DMS153 (cell line): ENCODE measurements around the gene CCNL2.
"Not testable (repeated sequence)": the region's sequence is repeated elsewhere in the genome, so short reads cannot be mapped to it uniquely, and the experiment has no call there.

Source experiments
- DNase-seq: peaks from one replicate; lab custom pipeline; 2025; lab: John Stamatoyannopoulos, UW

The CCNL2 gene

DNA sequence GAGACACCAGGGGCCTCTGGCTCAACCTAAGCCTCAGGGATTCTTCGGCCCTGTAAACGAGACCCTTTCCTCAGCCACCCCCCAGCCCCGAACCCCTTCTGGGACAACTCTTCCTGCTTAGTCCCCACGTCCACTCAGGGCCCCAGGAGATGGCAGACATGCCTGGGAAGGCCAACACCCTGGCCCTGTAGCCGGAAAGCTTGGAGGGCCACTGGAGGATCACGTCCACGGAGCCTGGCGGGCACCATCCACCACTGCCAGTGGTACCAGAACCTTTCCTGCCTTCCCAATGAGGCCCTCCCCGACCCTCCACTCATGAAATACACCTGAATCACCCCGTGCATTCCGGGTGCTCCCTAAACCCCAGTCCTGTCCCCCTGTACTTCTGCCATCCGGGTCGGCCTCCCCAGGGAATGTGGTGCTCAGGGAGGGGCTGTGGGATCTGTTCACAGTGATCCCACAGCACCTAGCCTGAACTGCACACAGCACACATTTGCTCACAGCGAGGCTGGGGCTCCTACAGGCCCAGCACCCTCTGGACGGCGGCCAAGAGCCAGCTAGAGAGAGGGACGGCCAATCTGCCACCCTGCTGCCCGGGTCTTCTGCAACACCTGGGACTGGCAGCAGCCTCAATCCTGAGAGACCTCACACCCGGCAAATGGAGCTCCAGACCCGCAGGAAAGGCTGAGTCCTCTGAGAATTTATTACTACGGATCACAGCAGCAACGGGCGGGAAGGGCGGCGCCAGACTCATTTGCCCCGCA is 25.9 kb downstream of the CCNL2 start:
- DNase-seq, result no peak

DNA sequence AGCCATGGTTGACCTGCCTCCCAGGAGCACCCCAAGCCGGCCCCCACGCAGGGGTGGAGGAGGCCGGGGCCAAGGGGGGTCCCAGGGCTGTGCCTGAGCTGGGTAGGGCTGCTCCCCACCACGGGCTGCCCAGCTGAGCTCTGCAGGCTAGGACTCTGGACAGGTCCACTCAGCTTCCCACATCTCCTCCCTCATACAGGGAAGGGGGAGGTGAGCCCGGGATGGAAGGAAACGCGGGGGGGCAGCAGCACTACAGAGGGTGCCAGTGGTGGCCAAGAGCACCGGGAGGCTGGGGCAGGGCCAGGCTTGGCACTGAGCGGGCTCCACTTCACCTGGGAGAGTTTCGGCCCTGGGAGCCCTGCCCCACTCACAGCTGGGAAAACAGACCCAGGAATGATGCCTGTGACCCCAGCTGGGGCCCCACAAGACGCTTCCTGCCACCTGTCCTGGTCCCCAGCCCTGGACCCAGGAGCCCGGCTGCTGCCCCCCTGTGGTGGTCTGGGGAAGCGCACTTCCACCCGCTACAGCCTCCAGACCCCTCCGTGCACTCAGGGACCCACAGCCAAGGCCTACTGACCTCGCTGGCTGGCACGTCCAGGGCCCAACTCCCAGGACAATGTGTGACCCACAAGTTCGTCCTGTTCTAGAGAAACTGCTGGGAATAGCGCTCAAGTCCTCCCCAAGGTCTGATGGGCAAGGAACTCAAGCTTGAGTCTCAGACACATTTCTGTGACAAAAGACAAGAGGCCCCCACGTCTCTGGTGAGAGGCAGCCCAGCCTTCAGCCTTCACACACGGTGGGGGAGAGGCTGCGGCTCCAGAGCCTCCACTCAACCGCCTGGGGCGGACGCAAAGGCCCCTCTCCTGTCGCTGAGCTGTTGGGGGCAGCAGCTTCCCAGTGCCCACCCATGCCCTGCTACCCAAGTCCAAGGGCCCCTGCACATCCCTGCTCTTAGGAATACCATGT is 27.1 kb downstream of the CCNL2 start:
- peak; percentile 46 for DNase-seq

DNA sequence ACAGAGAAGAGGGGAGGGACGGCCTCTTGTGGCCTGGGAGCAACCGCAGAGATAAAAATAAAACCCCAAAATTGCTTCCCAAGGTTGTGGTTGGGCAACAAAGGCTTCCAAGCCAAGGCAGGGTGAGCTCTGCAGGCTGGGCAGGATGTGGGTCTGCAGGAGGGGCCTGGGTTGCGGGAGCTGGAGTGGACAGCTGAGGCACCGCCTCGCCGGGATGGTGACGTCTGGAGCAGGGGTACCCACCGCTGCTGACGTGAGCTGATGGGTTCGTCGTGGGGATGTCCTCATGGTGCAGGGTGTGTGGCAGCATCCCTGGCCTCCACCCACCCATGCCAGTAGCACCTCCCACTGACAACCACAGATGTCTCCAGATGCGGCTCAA is 27.8 kb downstream of the CCNL2 start:
- DNase-seq, result no peak

DNA sequence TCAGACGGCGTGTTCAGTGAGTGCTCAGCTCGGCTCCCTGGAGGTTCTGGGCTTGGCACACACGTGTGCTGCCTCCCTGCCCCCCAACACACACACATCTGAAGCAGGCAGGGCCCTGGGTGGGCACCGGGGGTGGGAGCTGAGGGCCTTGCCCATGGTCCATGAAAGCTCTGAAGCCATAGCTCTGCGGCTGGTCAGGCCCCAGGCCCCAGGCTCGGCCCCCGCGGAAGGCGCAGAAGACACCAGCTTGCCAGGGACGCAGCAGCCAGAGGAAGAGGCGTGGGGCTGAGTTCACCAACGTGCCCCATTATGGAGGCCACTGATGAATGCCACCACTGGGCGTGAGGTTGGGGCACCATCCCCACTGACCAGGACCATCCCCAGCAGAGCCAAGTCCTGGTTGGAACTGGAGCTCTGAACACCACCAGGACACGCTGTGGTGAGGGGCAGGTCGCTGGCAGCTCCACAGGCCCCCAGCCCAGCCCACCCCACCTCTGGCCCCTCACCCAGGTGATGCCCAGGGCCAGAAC is 28.3 kb downstream of the CCNL2 start:
- DNase-seq, result no peak

DNA sequence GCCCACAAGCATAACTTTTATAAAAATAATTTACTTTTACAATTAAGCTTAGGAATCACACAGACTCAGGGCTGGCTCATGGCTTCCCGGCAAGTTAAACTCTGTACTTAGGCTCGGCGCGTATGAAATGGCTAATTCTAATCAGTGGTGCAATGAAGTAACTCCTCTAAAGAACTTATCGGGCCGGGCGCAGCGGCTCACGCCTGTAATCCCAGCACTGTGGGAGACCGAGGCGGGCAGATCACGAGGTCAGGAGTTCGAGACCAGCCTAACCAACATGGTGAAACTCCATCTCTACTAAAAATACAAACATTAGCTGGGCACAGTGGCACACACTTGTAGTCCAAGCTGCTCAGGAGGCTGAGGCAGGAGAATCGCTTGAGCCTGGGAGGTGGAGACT is 29.0 kb downstream of the CCNL2 start:
- not testable (repeated sequence) for DNase-seq

DNA sequence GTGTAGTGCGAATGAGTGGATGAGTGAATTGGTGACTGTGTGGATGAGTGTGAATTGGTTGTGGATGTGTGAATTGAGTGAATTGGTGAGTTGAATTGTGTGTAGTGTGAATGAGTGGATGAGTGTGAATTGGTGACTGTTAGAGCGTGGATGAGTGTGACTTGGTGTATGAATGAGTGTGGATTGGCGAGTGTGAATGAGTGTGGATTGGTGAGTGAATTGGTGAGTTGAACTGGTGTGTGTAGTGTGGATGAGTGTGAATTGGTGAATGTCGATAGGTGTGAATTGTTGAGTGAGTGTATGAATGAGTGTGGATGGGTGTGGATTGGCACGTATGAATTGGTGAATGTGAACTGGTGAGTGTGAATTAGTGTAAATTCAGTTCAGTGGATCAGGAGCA is 31.8 kb downstream of the CCNL2 start:
- DNase-seq, result no peak

DNA sequence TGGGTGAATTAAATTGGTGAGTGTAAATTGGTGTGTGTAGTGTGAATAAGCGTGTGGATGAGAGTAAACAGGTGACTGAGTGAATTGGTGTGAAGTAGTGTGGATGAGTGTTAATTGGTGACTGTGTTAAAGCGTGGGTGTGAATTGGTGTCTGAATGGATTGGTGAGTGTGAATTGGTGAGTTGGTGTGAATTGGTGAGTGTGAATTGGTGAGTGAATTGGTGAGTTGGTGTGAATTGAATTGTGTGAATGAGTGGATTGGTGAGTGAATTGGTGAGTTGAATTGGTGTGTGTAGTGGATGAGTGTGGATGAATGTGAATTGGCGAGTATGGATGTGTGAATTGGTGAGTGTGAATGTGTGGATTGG is 32.5 kb downstream of the CCNL2 start:
- no peak for DNase-seq

DNA sequence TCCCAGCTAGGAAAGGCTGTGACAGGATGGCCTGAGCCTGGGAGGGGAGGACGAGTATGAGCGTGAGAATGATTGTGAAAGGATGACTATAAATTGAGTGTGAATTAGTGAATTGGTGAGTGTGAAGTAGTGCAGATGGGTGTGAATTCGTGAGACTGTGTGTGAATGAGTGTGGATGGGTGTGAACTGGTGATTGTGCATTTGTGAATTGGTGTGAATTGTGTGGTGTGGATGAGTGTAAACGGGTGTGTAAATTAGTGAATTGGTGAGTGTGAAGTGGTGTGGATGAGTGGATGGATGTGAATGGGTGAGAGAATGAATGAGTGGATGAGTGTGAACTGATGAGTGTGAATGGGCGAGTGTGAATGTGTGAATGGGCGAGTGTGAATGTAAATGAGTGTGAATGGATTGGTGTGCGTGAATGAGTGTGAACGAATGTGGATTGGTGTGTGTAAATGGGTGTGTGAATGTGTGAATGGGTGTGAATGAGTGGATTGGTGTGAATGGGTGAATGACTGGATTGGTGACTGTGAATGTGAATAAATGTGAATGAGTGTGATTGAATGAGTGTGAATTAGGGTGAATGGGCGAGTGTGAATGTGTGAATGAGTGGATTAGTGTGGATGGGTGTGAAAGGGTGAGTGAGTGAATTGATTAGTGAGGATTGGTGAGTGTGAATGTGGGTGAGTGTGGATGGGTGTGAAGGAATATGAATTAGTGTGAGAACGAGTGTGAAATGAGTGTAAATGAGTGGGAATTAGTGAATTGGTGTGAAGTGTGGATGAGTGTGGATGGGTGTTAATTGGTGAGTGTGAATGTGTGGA is 33.0 kb downstream of the CCNL2 start:
- no peak for DNase-seq

DNA sequence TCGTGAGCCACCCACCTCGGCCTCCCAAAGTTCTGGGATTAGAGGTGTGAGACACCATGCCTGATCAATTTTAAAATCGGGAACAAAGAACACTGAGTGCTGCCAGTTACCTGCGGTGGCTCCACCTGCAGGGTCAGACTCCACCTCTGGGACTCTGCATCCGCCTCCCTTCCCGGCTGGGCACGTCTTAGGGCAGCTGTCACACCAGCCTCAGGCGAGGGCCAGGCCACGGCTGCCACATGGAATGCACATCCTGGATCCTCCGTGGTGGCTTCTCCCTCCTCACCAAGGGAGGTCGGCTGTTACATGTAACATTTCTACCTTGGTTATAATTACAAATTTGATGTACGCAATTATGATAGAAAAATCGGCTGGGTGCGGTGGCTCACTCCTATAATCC is 34.9 kb downstream of the CCNL2 start:
- DNase-seq, result peak; percentile 23

DNA sequence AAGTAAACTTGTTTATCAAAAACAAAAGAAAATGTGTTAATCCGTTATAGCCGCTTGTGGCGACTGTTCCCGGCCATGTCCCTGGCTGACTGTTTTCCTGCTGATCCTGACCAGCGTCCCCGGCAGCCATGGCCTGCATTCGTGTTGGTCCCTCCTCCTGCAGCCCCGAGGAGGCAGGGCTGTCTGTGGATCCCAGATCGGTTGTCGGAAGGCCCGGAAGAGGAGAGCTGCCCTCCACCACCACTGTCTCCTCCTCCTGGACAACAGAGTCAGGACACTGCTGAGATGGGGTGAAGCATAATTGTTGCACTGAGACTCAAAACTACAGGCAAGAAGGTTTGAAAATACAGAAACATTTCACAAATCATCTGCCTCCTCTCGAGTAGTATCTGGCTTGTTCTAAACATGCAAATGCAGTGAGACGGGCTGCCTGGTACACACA is 37.1 kb downstream of the CCNL2 start:
- no peak for DNase-seq

DNA sequence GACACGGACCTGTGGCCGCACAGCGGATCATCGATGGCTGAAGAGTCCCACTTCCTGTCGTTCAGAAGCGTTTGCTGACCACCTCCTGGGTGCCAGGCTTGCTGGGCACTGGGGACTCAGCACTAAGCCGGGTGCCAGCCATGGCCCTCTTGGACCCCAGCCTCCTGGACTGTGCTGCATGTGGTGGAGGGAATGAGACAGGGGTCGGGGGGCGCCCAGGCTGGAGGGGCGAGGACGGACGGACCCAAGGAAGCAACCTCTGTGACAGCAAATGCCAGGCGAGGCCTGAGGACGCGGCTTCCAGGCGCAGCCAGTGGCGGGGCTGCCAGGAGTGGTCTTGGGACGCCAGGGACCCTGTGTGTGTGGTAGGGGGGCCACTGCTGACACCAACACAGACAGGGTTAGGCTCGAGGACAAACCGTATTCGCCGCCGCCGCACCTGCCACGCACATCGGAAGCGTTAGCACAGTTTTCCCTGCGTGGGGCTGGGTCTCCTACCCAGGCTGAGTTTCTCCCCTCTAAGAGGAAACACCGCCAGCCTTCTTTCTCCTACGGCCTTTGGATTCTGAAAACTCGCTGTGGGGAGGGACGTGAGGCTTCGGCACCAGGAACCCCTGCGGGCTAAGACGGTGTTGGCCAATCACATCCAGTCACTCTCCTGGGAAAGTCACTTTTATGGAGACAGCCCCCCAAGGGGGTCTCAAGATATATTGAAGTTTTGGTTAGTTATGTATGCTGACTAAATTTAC is 37.7 kb downstream of the CCNL2 start:
- DNase-seq, result no peak

DNA sequence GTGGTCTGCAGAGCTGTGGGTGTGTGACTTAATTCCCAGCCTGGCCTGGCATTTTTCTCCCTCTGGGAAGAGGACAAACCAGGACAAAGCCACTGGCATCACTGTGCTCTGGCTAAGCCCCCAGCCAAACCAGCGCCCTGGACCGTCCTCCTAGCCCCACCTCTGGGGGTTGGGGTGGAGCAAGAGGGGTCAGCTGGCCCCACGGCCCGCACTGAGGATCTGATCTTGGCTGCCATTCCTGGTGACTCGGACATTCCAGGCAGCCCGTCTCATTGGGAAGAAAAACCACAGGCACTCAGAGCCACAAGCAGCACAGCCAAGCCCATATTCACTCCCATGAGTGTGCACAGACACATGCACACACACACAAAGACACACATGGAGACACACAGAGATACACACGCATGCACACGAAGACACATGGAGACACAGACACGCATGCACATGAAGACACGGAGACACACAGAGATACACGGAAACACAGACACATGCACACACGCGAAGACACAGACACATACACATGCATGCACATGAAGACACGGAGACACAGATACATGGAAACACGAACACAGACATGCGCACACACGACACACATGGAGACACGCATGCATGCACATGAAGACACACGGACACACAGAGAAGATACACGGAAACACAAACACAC is 38.5 kb downstream of the CCNL2 start:
- no peak for DNase-seq

DNA sequence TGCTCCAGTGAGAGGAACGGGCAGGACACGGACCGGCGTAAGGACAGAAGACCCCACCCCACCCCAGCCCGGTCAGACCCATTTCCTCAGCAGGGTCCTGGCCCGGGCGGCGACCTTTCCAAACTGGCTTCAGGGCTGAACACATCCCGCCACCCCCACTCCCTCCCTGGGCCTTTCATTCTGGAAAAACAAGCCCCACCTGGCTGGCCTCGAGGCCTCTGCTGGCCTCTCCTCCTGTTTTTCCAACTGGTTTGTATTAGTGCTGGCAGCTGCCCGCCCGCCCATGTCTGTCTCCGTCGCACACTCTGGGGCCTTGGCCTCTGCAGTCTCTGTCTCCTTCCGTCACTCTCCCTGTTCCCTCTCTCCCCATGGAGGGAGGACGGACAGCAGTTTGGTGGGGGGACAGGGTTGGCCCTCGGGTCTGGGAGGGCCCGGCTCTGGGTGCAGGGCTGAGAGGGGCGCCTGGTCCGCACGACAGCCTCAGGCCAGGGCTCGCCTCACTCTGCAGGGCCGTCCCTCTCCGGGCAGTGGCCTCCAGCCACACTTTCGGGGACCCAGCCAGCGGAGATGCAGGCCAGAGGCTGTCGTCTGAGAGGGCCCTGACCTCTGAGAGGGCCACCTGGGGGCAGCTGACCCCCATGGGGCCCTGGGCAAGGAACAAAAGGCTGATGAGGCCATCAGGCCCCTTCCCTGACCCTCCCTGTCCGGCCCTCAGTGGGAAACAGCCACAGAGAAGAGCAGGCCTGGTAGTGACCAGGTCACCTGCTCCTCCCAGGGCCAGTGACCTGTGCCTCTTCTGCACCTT is 39.3 kb downstream of the CCNL2 start:
- DNase-seq, result no peak

DNA sequence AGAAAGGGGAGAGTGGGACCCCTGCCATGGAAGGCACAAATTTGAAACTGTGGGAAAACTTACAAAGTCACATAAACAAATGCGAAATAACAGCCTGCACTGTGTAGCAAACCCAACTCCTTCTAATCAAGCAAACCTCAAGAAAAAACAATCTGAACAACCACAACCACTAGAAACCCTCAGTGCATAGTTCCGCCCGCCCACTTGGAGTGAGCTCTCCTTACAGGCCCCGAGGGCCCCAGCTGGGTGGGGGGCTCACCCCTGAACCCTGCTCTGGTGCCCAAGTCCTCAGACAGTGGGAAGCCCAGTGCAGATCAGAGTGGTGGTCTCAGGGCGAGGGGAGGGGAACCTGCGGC is 39.8 kb downstream of the CCNL2 start:
- no peak for DNase-seq

DNA sequence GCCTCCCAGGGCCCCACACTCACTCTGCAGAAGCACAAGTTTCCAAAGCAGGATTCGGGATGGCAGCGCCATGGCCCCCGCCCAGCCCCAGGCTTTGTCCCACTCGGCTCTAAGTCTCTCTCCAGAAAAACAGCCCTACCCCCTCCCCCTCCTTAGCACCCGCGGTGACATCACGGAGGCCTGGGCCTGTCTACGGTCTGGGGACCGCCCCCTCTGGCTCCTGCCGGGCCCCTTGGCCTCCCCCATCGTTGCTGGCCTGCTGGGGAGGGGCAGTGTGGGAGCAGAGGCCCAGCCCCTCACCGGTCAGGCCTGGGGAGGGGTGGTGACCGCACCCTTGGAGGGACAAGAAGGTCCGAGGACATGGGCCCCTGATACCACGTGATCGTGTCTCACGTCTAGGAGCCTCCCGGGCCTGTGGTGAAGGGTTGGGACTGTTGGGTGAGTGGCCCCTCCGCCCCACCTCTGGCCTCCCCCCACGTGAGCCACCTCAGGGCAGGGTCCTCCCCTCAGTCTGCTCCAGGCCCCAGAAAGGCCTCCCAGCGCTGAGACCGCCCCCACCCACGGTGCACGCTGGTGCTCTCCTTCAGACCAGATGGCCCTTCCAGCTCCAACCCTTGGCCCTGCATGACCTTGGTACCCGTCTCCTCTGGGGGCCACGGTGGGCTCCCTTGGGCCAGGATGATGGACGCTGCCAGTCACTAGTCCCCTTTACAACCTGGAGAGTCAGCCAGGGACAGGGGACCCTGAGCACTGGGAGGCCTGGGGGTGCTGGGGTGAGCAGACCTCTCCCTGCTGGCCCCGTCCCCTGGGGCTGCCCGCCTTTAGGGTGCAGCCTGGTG is 40.5 kb downstream of the CCNL2 start, which contains the start of gene MXRA8:
Gene MXRA8 (minus strand): TSS at position 123 of the 839 bp plus-strand sequence. CDS start 51 bp downstream, at position 72.
- DNase-seq, result no peak

DNA sequence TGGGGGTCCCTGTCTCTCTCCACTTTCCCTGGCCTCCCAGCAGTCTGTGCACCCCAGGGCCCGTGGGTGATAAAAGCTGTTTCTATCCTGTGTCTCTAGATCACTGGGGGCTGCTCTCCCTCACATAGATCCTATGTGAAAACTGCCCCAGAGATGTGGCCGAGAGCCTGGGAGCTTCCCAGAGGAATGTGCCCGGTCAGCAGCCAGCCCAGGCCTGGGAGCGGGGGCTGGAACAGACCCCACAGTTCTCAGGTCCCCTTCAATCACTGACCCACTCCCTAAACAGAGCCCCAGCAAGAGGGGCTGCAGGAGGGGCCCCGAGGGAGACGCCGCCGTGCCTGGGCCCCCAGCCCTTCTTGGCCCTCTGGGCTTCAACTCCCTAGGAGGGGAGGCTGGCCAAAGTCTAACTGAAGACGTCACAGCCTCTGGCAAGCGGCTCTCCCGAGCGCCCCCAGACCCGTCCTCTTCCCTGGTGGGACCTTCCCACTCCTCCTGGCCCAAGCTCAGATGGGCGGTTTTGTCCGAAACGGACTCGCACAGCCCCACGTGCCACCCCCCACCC is 41.2 kb downstream of the CCNL2 start:
- DNase-seq, result no peak

DNA sequence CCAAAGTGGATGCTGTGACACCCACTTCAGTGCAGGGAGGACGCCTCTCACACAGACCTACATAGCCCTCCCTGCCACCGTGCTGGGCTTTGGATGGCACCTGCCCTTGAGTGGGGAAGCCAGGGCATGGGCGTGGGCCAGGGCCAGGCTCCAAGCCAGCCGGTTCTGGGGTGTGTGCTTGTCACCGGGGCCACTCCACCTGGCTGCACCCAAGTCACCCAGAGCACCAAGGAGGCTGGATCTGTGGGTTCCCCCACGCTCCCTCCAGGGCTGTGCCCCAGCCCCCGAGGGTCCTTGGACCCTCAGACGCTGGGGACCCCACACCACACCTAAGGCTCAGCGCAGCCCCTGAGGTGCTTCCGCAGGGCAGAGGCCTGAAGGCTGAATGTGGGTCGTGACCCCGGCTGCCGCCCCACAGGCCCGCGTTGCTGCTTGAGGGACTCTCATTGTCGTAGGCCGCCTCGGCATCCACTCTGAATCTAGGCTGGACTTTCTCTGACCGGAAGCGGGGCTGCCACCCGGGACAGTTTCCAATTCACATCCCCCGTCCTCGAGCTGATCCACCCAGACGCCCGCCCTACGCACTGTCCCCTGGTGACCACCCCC is 42.2 kb downstream of the CCNL2 start:
- no peak for DNase-seq

DNA sequence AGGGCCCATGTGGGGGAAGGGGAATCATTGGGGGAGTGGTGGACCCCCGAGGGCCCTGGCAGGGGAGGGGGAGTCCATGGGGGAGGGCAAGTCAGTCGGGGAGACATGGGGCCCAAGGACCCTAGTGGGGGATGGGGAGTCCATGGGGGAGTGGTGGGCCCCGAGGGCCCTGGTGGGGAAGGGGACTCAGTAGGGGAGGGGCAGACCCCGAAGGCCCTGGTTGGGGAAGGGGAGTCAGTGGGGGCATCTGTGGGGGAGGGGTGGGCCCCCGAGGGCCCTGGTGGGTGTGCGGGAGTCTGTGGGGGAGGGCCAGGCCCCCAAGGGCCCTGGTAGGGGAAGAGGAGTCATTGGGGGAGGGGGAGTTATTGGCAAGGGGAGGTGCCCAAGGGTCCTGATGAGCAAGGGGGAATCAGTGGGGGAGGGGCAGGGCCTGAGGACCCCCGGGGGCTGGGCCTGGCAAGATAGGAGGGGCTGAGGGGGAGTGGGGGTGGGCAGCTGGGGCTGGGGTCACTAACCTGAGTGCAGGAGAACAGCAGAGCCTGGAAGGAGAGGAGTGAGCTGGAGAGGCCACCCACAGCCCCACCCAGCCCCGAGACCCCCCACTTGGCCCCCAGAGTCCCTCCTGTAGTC is 42.9 kb downstream of the CCNL2 start:
- no peak for DNase-seq
